Measurements from ENCODE around the gene ABTB2.

ABTB2 gene

DNA sequence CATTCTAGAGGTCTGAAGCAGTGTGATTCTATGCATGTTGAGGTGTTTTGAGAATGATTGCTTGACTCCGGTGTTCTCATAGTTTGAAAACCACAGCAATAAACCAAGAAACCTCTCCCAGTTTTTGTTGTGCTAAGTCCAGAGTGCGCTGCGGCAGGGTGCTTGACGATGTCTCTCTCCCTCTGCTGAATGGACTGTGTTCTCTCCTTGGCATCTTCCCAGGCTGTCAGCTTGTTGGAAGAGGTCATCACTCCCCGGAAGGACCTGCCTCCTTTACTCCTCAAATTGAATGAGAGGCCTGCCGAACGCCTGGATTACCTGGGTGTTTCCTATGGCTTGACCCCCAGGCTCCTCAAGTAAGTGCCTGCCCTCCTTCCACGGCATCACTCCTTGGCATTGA is 221.4 kb downstream of the ABTB2 start:
- DNase-seq, result no peak

DNA sequence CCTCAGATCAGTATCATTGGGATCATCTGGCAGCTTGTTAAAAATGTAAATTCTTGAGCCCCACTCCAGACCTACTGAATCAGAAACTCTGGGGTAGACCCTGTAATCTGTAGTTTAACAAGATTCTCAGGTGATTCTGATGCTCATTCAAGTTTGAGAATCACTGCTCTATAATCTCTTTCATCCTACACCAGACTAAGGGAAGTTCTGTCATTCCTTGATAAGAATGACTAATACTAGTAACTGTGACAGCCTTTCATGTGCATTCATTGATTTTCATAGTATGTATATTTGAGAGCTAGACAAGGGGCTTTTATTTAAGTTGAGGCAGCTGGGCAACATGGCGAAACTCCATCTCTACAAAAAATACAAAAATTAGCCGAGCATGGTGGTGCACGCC is 222.4 kb downstream of the ABTB2 start:
- DNase-seq, result no peak

DNA sequence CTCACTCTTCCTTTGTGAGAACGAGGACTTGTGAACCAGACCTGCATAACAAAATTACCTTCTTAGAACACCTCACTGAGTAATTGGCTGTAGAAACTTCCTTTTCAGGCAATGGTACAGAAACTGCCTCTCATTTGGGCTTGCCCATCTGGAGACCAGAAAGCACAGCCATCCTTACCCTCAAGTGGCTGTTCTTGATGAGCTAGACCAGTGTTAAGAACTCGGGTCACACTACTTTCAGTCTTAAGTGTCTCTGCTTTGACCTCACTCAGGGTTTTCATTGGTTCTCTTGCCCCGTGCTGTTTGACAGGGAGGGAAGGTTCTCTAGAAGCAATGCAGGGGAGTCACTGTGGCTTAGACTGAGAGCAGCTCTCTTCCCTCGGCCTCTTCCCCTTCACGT is 223.0 kb downstream of the ABTB2 start:
- DNase-seq, result no peak

DNA sequence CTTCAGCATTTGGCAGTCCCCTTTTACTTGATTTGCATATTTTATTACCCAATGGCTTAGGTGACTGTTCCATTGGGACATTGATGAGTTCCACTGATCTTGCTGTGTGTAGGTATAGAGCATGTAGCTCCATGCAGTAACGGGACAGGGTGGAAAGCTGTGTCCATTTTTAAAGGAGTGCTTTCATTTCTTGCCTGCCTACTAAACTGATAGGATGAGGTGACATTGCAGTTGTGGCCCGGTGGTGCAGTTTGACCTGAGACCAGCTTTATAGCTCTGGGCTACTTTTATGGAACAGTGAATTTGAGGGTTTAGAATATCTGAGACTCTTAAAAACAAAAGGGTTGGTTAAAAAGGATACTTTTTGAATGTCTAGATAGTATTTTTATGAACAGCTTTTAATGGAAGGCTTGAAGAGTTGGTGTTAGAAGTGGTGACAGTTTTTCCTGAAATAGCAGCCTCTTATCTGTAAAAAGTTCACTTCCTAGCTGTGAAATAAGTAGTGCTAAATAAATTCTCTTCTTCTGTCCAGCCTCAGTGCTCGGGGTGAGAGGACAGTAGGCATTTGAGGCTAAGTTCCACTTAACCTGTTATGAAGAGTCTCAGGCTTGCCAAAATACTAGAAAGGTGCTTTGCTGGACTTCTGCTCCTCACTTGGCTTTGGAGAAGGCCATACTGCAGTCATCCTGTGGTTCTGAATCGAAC is 225.4 kb downstream of the ABTB2 start:
- DNase-seq, result no peak

DNA sequence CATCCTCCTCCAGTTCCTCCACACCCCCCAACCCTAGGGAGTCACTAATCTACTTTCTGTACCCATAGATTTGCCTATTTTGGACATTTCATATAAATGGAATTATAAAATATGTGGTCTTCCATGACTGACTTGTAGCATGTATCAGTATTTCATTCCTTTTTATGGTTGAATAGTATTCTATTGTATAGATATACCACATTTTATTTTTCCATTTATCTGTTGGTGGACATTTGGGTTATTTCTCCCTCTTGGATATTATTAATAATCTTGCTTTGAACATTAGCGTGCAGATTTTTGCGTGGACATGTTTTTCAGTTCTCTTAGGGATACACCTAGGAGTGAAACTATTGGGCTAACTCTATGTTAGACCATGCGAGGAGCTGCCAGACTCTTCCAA is 229.0 kb downstream of the ABTB2 start:
- DNase-seq, result no peak

DNA sequence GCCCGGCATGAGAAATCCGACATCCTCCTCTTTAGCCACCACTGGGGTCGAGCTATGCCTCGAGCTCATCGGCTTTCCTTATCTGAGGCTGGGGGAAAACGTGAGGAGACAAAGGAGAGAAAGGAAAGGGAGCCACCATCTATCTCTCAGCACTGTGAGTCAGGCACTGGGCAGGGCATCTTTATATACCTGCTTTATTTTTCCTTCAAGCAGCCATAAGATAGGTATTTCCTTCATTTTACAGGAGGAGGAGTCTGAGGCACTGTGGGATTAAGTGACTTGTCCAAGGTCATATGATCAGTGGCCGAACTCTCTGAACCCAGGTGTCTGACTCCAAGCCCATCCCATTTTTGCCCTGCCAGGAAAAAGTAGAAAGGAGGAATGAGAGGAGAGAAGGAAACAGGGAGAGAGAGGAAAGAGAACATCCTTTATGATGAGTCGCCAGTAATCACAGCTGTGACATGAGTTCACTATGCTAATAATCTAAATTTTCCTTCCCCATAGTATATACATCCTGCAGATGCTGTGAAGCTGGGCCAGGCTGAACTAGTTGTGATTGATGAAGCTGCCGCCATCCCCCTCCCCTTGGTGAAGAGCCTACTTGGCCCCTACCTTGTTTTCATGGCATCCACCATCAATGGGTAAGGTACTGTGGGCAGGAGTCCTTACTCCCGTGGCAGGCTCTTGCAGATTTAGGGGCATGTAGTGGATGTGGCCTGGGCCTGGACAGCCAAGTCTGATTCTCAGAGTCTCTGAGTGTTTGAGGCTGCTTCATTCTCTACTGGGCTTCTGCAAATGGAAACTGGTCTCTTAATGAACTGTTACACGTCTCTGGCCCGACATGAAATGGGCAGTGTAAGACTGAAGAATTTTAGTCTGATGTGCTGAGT is 230.6 kb downstream of the ABTB2 start:
- no peak for DNase-seq

DNA sequence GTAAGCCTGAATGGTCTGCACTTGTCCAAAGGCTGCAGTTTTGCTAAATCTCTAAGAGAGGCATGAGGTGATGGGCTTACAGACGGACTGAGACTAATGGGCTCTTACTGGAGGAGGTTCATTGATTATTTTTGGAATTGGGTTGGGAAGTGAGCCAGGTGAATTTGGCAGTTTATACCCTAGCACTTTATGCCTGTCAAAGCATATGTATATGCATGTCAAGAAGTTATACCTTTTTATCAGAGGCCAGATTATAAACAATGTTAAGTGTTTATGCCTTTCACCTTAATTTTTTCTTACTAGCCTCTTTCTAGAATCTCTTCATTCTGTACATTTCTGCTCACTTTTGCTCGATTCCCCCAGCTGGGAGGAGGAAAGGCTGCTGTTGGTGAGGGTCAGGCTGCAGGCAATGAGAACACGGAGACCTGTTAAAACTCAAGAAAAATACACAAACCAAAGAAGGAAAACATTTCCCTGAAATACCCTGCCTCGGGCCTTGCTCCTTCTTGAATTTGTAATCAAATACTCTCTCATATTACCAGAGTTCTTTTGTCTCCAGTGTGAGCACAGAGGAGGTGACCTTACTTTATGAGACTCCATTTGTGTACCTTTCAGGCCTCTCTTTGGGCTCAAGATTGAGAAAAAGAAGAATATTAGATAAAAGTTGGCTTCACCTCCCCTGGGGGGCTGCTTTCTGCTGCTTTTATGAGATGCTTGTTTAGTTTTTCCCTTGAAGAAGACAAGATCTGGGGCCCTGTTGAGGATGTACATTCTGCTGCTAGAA is 232.7 kb downstream of the ABTB2 start:
- no peak for DNase-seq

DNA sequence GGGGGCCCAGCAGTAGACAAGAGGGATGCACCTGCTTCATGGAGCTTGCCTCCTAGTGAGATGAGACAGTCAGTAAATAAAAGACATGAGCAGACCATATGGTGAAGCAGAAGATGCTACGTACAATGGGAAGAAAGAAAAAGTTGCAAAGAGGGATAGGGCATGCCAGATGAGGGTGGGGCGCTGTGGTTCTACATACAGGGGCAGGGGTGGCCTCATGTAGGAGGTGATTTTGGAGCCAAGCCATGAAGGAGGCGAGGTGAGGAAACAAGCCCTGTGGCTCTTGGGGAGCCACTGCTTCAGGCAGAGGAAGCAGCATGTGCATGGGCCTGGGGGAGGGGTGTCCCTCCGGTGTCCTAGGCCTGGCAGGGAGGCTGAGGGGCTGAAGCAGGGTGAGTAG is 237.2 kb downstream of the ABTB2 start:
- no peak for DNase-seq

DNA sequence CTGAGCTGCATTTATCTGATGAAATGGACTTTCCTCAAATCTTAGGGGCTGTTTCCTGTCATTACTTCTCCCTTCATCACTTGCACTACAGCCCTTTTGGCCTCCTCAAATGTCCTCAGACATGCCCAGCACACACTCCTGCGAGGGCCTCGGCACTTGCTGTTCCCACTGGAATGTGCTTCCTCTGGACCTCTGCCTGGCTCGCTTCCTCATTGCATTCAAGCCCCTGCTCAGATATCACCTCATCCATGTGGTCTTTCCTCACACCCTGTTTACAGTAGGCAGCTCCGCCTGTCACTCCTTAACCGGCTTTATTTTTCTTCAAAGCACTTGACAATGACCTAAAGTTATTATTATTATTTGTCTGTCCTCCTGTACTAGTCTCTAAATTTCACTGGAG is 243.3 kb downstream of the ABTB2 start:
- no peak for DNase-seq

DNA sequence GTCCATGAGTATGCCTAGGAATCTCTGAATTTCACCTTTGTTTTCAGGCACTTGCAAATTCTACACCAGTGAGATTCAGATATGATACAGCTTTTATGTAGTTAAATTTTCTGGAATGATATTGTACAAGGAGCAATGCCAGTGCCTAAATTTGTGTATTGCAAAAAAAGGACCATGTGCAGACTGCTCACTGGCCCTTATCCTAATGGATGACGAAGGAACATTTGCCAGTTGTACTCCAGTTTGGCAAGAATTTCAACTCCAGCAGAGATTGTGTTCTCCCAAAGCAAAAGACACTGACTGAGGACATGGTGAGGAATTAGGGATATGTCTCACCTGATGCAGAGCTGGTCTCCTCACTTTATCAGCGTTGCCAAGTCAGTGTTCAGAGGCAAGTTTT is 243.8 kb downstream of the ABTB2 start:
- no peak for DNase-seq

DNA sequence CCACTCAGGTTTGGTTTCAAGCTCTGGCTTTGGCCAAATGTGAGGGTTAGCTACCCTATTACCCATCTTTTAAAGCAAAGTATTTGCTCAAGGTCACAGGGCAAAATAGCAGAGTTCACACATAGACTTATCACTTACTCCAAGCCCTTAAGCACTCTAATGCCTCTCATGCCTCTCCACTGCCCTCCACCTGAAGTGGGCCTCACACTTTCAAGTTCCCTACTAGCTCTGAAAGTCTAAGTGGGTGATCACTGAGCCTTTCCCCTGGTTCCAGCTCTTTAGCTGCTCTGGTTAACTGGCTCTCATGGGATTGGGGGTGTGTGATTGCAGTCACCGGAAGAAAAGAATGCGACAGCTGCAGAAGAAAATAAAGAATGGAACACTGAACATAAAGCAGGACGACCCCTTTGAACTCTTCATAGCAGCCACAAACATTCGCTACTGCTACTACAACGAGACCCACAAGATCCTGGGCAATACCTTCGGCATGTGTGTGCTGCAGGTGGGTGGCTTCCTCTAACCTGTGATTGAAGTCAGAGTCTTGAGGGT is 246.0 kb downstream of the ABTB2 start:
- DNase-seq, result no peak

DNA sequence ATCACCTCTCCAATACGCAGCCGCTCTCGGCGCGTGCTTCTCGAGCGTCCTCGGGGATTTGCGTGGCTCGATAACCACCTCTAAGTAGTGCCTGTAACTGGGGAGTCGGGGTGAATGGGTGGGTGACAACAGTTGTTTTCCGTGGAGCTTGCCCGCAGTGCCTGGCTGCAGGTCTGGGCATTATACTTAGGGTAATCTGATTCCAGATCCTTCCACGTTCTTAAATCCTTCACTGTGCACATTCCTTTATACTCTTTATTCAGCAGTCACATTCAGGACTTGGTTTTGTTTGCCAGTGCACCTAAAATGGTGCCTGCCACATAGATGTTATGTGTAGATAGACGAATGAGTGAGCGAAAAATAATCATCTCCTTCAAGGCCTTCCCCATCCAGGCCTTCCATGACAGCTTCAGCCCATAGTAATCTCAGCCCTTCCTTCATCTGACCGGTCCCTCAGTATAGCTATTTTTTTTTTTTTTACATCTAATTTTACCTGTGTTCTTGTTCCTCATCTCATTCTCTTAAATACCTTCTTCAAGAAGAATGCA is 251.8 kb downstream of the ABTB2 start:
- no peak for DNase-seq

DNA sequence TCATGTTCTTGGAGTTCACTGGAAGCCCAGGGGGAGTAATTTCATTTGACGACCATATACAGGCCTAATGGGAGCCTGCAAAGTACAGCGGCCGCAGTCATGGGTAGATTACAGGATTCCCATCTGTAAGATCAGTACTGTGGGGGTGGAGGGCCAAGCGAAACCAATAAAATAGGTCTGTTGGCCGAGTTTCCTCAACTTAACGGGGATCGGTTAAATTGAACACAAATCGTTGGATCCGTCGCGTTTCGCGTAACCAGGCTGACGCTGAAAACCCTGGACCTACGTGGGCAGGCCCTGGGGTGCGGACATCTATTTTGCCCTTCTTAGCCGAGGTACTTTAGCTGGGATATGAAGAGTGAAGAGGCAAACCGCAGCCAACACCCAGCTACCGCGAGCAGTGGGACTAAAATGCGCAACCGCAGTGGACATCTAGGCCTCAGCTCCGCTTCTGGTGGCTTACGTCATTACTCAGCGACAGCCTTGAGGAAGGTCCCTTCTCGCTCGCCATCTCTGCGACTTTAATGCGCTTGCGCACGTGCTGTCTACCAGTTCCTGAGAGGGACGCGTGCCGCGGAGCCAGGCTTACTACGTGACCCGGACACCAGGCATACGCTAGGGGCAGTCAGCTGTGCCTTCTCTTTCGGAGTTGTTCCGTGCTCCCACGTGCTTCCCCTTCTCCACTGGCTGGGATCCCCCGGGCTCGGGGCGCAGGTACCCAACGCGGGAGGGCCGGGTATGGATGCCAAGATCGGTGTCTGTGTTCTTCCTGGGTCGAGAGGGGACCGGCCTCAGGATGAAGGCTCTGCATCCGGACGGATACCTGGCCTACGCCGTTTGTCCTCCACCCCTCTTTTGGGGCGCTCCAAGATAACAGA is 252.5 kb downstream of the ABTB2 start, which contains the start of gene NAT10:
Gene NAT10 (plus strand): TSS at position 551 of the 878 bp plus-strand sequence. CDS start 2,597 bp downstream, outside the sequence.
- peak; percentile 99 for DNase-seq

DNA sequence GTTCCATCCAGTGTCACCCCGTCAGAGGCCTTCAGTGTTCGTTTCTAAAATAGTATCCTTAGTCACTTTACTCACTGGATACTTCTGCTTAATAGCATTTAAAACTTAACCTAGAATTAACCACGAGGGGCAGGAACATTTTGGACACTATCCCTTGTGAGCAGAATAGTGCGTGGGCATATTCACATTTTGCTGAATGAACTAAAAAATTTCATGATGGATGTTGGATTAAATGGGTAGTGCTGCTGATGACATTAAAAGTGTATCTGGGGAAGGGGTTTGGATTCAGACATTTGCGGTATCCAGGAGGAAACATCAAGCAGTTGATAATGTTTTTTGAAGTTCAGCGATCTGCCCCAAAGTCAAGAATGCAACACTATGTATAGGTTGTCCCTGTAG is 253.1 kb downstream of the ABTB2 start:
- no peak for DNase-seq
